ENCODE data around the gene MYO7B.

GRCh38 chr2:127645395-127646291, 110.2 kb downstream of the MYO7B start, which contains the start of gene GPR17:
- TF ChIP-seq CTCF (IDR thresholded peaks at IDR 0.05) (no peak), POLR2A (IDR thresholded peaks at IDR 0.05) (no peak)

Measured in uterus (tissue), 2 donors.